Activated naive CD4-positive, alpha-beta T cell treated with anti-CD3 and anti-CD28 coated beads, Interleukin-2, amount 10 ng/mL, durations not matched to agents 5 hours and 36 hours (primary cell): ENCODE data around the gene ATG4D. TPM values are rescaled to one million over a fixed set of nuclear protein-coding genes. Genes with fewer than 3 reads are reported as not detected.

Experiments
- microRNA-seq: library from miRNA; unstranded; fragments of <30 nt; microRNA quantifications from one replicate; pipeline ENCODE4 v1.2.0, GENCODE V29; 2022; ENCODE audit warnings: borderline microRNAs expressed, borderline replicate concordance
- total RNA-seq, 2 experiments: library from RNA; stranded (reverse); gene quantifications; one replicate each; pipeline ENCODE4 v1.2.3, GENCODE V29; 2021

ATG4D gene
- total RNA-seq = 10 to 100 TPM; 34.2 to 35.1 TPM

DNA sequence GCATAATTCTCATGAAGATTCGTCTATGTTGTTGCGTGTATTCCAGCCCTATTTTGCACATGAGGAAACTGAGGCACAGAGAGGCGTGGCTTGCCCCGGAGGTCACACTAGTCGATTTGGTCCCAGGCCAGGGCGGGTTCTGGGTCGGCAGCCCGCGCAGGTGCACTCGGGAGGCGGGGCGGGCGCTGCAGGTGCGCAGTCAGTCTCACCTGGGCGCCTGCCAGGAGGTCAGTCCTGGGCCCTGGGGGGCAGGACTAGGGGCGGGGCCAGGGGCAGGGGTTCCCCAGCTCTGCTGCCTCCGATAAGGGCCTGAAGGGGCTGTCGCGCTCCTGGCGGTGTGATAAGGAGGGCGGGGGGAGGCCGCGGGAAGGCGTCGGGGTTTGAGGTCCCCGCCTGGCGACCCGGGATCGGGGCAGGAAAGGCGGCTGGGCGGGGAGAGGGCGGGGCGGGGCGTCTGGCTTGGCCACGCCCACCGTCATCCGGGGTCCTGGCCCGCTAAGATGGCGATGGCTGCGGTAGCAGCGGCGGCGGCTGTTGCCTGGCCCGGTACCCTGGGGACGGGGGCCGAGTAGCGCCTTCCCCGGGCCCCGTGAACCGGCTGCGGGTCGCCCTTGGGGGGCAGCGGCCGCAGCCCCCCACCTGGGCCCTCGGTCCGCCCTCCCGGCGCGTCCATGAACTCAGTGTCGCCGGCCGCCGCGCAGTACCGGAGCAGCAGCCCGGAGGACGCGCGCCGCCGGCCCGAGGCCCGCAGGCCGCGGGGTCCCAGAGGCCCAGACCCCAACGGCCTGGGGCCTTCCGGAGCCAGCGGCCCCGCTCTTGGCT, at the start of gene ATG4D:
ATG4D (plus strand) TSS at position 485 of the 822 bp plus-strand sequence; CDS start at position 672, 187 bp downstream.

GRCh38 chr19:10503002-10503789, 40.5 kb upstream of the ATG4D start, which contains the start of gene KEAP1:
Gene KEAP1, minus strand, starts transcription at chr19:10503356. Its CDS starts 3,323 bp downstream, at chr19:10500033.

GRCh38 chr19:10517361-10517759, 26.3 kb upstream of the ATG4D start, which contains the start of gene S1PR5:
Gene S1PR5, minus strand, starts transcription at chr19:10517447. Its CDS starts 2,436 bp downstream, at chr19:10515011.

DNA sequence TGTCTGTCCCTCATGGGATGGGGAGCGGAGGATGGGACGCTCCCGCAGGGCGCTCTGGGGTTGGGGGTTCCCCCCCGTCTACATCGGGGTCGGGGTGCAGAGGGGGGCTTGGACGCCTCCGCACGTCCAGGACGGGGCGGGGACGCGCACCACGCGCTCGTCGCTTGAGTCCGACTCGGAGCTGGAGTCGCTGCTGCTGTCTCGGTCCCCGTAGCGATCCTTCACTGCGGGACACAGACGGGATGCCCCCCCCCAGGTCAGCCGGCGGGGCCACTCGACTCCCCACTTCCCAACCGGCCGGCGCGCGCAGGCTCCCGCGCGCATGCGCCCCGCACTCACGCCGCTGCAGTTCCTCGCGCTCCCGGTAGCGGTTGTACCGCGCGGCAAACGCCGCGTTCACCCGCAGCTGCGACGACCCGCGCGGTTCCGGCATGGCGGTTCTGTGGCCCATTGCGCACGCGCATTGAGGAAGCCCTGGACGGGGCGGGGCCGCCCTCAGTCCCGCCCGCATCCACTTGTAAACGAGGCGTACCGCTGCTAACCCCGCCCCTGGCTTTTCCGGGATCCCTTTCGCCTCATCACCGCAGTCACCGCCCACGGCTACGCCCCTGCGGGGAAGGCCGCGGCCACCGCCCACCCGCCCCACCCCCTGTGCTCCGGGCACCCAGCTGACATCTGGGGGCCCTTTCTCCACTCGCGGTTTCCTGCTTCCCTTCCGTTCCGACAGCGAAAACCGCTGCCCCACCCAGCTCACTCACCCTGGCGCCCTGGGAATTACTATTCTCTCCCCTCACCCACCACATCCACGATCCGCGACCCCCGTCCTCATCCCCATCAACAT, 22.1 kb downstream of the ATG4D start, which contains the start of gene KRI1:
KRI1 (minus strand) TSS at position 444 of the 841 bp plus-strand sequence; CDS start at position 433, 11 bp downstream.

DNA sequence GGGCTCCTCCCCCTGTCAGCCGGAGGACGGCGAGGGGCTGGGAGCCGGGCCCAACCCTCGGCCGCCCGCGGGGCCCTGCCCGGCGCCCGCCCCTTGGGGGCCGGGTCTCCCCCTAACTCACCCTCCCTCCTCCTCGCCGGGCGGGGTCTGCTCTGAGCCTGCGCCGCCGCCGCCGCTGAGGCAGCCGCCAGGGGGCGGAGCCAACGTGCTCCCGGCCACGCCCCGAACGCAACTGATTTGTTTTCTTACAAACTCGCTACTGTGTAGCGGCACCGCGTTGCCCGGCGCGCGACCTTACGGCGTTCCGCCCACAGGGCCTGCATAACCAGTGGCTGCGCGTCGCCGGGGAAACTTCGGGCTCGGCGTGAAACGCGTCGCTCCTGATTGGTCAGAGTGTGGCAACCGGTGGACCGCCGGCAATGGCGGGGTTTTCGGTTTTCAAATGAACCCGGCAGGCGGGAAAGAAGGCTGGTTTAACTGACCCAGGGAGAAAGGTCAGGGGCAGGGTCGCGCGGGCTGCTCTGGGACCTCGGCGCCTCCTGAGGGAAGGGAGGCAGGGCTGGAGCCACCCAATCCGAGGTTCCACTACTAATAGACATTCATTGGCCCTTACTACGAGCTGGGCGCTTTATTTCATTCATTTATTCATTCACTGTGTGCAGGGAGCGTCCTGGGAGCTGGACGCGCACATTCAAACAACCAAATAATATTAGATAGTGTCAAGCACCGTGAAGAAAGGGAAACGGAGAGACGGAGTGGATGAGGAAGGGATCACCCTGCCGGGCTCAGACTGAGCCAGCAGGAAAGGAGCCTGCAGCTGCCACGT, 25.3 kb downstream of the ATG4D start, which contains the start of gene CDKN2D:
CDKN2D (minus strand) TSS at position 154 of the 826 bp plus-strand sequence. CDS start 326 bp downstream, outside the sequence.

DNA sequence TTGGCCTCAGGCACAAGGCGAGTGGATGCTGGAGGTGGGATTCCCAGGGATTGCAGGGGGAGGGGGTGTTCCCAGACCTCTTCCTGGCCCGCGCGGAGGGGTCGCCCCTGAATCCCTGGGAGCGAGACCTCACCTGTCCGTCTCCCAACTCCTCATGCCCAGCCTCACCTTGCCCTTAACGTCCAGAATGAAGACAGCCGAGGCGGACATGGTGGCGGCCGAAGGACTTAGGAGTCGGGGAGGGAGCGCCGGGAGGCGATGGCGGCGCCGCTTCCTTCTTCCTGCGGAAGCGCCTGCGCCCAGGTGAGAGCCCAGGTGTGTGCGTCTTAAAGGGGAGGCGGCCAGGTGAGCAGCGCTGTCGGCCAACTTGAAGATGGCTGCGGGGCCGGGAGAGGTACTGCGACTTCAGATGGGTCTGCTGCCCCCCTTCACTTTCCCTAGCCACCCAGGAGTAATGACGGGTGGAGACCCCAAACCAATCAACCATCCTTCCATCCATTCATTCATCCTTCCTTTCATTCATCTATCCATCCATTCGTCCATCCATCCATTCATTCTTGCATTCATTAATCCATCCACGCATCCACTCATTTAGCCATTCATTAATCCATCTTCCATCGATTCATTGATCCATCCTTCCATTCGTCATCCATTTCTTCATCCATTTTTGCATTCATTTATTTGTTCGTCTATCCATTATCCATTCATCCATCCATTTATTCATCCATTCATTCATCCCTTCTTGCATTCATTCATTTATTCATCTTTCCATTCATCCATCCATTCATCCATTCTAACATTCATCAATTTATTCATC, 43.5 kb downstream of the ATG4D start, which contains the start of gene AP1M2:
AP1M2 (minus strand) TSS at position 291 of the 817 bp plus-strand sequence; CDS start at position 210, 81 bp downstream.

Small RNAs within 50 kb of the gene (microRNA-seq; reads per million reads assigned to microRNA genes)
- not detected for gene MIR1238

Other genes starting within 250 kb of the ATG4D start
- 1 to 10 TPM; 1.4 to 1.6 TPM for gene ZGLP1, start 234.1 kb upstream of the ATG4D start, total RNA-seq
- gene FDX2, start 227.9 kb upstream of the ATG4D start, total RNA-seq = 1 to 10 TPM; 4.0 to 5.3 TPM
- gene RAVER1, start 210.4 kb upstream of the ATG4D start, total RNA-seq = 10 to 100 TPM; 63.4 to 67.4 TPM
- gene ICAM3, start 204.3 kb upstream of the ATG4D start, total RNA-seq = 100 to 1,000 TPM; 234 to 244 TPM
- gene TYK2, start 163.3 kb upstream of the ATG4D start, total RNA-seq = 100 to 1,000 TPM; 214 to 232 TPM
- gene CDC37, start 140.4 kb upstream of the ATG4D start, total RNA-seq = 100 to 1,000 TPM; 208 to 225 TPM
- 10 to 100 TPM; 31.7 to 32.6 TPM for gene PDE4A, start 123.4 kb upstream of the ATG4D start, total RNA-seq
- gene KEAP1, start 40.5 kb upstream of the ATG4D start, total RNA-seq = 10 to 100 TPM; 80.0 to 81.0 TPM
- under 1 TPM; 0.26 to 0.35 TPM for gene S1PR5, start 26.5 kb upstream of the ATG4D start, total RNA-seq
- 10 to 100 TPM; 62.7 to 67.1 TPM for gene KRI1, start 22.1 kb downstream of the ATG4D start, total RNA-seq
- gene CDKN2D, start 25.1 kb downstream of the ATG4D start, total RNA-seq = 10 to 100 TPM; 68.7 to 76.2 TPM
- not detected for gene AP1M2, start 43.4 kb downstream of the ATG4D start, total RNA-seq
- 100 to 1,000 TPM; 161 to 163 TPM for gene SLC44A2, start 81.6 kb downstream of the ATG4D start, total RNA-seq
- 100 to 1,000 TPM; 326 to 333 TPM for gene ILF3, start 110.4 kb downstream of the ATG4D start, total RNA-seq
- 10 to 100 TPM; 34.2 to 37.7 TPM for gene QTRT1, start 157.5 kb downstream of the ATG4D start, total RNA-seq
- gene DNM2, start 174.2 kb downstream of the ATG4D start, total RNA-seq = 100 to 1,000 TPM; 259 to 262 TPM